Ishikawa (cell line): ENCODE results near the gene PCDHGB1.
A peak's percentile ranks its signal among the peaks of the same experiment; 100 is the strongest.

Experiments
- CEBPB ChIP-seq: IDR thresholded peaks from 2 replicates; pipeline ENCODE4 v1.6.1; 2012
- CREB1 ChIP-seq: IDR thresholded peaks from 2 replicates; pipeline ENCODE4 v1.6.1; 2012; ENCODE audit warnings: low read depth
- EGR1 ChIP-seq: IDR thresholded peaks from 2 replicates; pipeline ENCODE4 v1.6.1; 2012
- EP300 ChIP-seq: IDR thresholded peaks from 2 replicates; pipeline ENCODE4 v1.6.1; 2012; ENCODE audit warnings: borderline replicate concordance
- FOXM1 ChIP-seq: IDR thresholded peaks from 2 replicates; pipeline ENCODE4 v1.6.1; 2012; ENCODE audit warnings: low read depth, borderline replicate concordance
- MAX ChIP-seq: IDR thresholded peaks from 2 replicates; pipeline ENCODE4 v1.6.1; 2012
- NFIC ChIP-seq: IDR thresholded peaks from 2 replicates; pipeline ENCODE4 v1.6.1; 2012
- RAD21 ChIP-seq: IDR thresholded peaks from 2 replicates; pipeline ENCODE4 v1.6.1; 2012; ENCODE audit warnings: low read depth
- REST ChIP-seq: IDR thresholded peaks from 2 replicates; pipeline ENCODE4 v1.6.1; 2012; ENCODE audit warnings: low read depth, mild to moderate bottlenecking
- TAF1 ChIP-seq: IDR thresholded peaks from 2 replicates; pipeline ENCODE4 v1.6.1; 2012; ENCODE audit warnings: low read depth, mild to moderate bottlenecking
- TCF12 ChIP-seq: IDR thresholded peaks from 2 replicates; pipeline ENCODE4 v1.6.1; 2012; ENCODE audit warnings: low read depth
- TEAD4 ChIP-seq: IDR thresholded peaks from 2 replicates; pipeline ENCODE4 v1.6.1; 2012
- USF1 ChIP-seq: IDR thresholded peaks from 2 replicates; pipeline ENCODE4 v1.6.1; 2012
- YY1 ChIP-seq: IDR thresholded peaks from 2 replicates; pipeline ENCODE4 v1.6.1; 2012; ENCODE audit warnings: low read depth
- ZBTB7A ChIP-seq: IDR thresholded peaks from 2 replicates; pipeline ENCODE4 v1.6.1; 2012; ENCODE audit warnings: low read depth

PCDHGB1 gene

GRCh38 chr5:141349917-141350619 lies at the start of gene PCDHGB1:
Gene PCDHGB1, plus strand, starts transcription at chr5:141350099. Its CDS starts 162 bp downstream, at chr5:141350261.
- TF ChIP-seq REST (no peak), RAD21 (peak; percentile 49)

- TF ChIP-seq FOXM1, result no peak
- no peak for TF ChIP-seq YY1
- no peak for TF ChIP-seq EP300
Observed at GRCh38 chr5:141303756-141304155, 46.1 kb upstream of the PCDHGB1 start, which contains the start of gene SLC25A2. Gene SLC25A2, minus strand, starts transcription at chr5:141304049. Its CDS starts 184 bp downstream, at chr5:141303865.

GRCh38 chr5:141306630-141307029 lies 43.3 kb upstream of the PCDHGB1 start:
- TF ChIP-seq YY1 (no peak), TAF1 (no peak), ZBTB7A (no peak), TCF12 (no peak), REST (no peak), CREB1 (no peak), CEBPB (no peak), FOXM1 (no peak)

- TF ChIP-seq CREB1 (no peak), ZBTB7A (no peak), TAF1 (no peak), REST (no peak), EGR1 (no peak), CEBPB (no peak), EP300 (no peak), FOXM1 (no peak), TEAD4 (no peak), NFIC (no peak), YY1 (no peak), TCF12 (no peak), MAX (no peak), RAD21 (no peak), USF1 (no peak)
Observed at GRCh38 chr5:141313711-141314110, 36.2 kb upstream of the PCDHGB1 start.

GRCh38 chr5:141319202-141319601 lies 30.7 kb upstream of the PCDHGB1 start:
- no peak for TF ChIP-seq NFIC
- no peak for TF ChIP-seq MAX
- no peak for TF ChIP-seq REST
- TF ChIP-seq USF1, result no peak
- no peak for TF ChIP-seq EP300
- no peak for TF ChIP-seq EGR1
- TF ChIP-seq YY1, result no peak
- no peak for TF ChIP-seq CREB1
- TF ChIP-seq TEAD4, result no peak
- TF ChIP-seq ZBTB7A, result no peak
- no peak for TF ChIP-seq FOXM1
- no peak for TF ChIP-seq CEBPB
- no peak for TF ChIP-seq RAD21
- TF ChIP-seq TCF12, result no peak
- no peak for TF ChIP-seq TAF1
